GM21360 (cell line): ENCODE data around the gene INKA2.
"Not testable (repeated sequence)": the region's sequence is repeated elsewhere in the genome, so short reads cannot be mapped to it uniquely, and the experiment has no call there.

Experiments used
- ATAC-seq: cut with Tn5 transposase; IDR thresholded peaks from one replicate; pipeline ENCODE4 v1.9.1; 2021; ENCODE audit warnings: mild to moderate bottlenecking, moderate library complexity; ENCODE audit not compliant: unreplicated experiment

Gene INKA2

DNA sequence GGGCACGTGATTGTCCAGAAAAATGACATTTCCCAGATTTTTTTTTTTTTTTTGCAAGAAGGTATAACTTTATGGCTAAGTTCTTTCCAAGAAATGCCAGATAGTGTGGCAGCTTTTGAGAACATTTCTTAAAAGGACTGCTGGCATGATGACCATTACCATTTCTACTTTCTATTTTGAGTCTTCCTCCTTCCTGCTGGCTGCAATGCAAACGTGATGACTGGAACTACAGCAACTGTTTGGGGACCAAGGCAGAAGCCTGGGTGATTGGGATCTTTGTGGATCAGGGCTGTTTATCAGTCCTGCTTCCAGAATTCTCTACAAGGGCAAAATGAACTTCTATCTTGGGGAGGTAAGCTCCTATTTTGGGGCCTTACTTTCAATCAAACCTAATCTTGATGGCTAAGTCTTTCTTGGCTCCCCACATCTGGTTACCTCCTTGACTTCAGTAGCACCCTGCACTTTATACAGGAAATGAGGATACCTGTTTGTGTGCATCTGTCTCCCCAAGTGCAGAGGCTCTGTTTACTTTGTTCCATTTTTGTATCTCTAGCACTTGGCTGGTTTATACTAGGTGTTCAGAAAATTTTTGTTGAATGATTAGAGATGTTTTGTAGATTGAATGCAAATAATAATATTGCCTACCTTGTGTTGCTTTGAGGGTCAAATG lies 12.8 kb upstream of the INKA2 start:
- no peak for ATAC-seq

DNA sequence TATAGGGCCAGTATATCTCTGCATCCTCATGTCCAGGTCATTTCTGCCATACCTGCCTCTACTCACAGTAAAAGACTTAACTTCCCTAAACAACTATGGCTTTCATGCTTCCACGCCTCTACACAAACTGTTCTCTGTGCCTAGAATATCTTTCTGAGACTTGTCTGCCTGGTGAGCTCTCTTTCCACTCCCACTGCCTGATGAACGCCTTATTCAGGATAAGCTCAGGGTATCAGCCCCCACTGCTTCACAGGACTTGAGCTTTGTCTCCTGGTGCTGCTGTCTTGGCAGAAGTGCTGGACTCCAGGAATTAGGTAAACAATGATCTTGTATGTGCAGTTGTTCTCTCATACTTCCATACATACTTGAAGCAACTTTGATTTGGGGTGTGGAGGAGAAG lies 11.7 kb upstream of the INKA2 start:
- no peak for ATAC-seq

DNA sequence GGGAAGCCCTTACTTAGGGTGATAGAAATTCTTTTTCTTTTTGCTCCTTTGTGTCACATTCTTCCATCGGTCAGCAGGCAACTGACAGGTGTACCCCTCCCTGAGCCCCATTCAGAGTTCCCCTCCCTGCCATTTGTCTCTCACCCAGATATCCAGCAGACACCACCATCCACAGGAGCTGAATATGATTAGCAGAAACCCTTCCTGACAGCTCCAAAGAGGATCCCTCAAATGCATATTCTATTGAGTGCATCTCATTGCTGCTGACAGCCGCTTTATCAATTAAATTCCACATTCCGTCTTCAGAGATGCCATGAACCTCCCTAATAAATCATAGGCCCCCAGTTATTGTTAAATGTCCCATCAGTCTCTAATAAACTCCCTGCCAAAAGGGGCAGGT lies 10.4 kb upstream of the INKA2 start:
- no peak for ATAC-seq

DNA sequence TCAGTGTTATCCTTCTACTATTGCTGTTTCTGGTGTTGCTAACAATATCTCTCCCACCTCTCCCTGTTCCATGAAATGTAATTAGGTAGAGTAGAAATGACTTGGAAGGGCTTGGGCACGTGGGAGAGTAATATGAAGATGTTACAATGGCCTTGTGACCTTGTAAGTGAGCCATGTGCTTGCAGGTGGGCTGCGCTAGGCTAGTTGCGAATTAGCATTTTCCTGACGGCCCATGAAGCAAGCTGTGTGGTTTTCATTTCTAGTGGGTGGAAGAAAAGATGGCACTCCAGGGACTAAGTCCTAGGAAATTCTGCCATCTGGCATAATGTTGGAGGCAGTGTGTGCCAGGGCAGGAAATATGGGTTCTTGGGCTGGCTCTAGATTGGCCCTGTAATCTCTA lies 8.8 kb upstream of the INKA2 start:
- ATAC-seq, result no peak

DNA sequence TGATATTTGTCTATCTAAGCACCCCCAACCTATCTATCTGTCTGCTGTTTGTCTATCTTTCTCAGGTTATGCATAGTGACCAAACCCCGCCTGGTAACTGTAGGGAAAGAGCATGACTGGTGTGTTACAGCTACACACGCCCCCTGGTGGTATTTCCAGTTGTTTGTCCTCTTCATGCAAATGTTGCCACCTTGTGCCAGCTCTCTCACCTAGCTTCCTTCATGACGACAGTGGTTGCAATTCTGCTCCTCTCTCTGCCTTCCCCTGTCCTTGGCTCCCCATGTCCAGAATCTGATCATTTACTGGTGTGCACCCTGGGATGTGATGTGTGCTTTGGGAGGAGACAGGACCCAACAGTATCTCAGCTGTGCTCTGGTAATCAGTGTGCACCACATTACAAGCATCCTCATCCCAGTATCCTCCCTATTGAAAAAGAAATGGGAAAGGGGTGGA lies 8.1 kb upstream of the INKA2 start:
- no peak for ATAC-seq

DNA sequence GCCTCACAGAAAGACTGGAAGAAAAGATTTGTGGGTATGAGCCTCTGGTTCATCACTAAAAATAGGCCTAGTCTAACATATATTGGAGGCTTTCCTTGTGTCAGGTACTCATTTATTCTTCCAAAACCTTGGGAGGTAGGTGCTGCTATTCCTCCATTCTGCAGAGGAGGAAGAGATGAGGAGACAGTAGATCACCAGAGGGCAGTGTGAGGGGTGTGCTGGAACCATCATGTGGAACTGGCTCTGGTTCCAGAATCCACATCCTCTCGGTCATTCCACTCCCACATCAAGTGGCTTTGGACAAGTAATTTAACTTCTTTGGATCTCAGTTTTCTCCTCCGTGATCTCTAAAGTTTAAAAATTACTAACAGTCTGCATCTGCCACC lies 7.4 kb upstream of the INKA2 start:
- ATAC-seq, result no peak

DNA sequence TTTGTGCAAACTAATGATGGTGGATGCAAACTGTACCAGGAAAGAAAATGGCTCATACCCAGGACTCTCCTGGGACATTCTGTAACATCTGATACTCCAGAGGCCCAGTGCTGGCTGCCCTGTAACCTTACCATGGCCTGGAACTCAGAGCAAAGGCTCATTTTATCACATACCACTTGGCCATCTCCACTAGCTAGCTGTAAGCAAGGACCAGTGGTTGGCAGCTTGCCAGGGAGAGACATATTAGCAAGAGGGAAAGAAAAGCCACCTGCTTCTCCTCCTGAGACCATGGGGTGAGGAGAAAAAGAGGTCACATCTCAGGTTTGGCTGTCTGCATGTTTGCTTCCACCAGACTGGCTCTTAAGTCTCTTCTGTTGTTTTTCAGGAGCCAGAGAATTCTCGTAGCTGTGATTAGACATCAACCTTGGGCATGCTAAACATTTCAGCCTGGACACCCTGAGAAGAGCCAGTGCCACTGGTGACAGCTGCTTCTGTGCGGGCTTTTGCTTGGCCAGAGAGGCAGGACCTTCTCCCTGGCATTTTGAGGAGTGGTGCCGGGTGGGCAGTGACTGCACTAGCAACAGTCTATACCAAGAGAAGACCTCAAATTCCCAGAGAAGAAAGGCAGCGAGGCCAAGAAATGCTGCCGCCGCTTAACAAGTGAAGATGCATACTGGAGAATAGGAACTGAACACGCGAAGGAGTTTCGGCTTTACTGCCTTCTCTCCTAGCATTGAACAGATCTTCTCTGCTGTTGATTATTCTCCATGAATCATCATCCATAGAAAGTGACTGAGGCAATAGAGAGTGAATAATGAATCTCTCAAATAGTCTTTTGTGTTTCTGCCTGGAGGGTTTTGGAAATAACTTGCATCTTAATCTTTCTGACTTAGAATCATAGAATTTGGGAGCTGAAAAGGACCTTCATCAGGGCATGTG lies 6.7 kb upstream of the INKA2 start:
- no peak for ATAC-seq

DNA sequence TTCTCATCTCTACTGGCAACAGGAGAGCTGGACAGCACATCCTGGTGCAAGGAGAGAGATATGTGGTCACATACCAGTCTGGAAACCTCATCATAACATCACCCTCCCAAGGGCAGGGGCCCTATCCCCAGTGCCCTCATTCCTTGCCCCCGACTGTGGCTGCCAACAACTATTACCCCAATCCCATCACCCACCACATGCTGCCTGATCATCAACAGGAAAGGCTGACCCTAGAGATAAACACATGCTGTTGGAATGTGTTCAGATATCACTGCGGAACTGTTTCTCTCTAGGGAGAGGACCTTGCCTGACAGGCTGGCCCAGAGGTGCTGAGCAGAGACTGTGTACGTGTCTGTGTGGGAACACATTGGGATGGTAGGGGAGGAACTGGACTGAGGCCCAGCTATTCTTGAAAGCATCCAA lies 4.5 kb upstream of the INKA2 start:
- no peak for ATAC-seq

DNA sequence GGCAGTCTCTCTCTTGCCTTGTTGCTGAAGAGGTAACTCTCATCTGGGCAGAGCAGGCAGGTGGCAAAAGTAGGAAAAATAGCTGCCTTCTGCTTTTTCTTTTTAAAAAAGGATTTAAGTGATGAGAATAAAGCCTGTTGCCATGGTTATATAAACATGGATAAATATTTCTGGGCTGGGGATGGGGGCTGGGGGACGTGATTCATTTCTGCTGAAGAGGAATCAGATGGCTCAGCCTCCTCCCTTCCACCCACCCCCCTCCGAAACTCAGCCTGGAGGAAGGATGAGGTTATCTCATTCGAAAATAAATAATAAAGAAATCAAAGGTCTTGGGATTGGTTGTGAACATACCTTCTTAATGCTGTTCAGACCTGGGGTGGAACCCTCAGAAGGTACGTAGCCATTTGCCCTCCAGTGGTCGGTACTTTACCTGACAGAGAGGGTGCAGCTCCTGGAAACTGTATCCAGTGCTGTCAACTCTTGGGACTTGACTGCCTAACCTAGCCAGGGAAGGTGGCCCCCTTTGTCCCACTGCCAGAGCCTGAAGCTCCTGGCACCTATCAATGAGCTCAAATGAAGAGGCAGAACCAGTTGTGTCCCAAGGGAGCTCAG lies 3.8 kb upstream of the INKA2 start:
- ATAC-seq, result no peak

DNA sequence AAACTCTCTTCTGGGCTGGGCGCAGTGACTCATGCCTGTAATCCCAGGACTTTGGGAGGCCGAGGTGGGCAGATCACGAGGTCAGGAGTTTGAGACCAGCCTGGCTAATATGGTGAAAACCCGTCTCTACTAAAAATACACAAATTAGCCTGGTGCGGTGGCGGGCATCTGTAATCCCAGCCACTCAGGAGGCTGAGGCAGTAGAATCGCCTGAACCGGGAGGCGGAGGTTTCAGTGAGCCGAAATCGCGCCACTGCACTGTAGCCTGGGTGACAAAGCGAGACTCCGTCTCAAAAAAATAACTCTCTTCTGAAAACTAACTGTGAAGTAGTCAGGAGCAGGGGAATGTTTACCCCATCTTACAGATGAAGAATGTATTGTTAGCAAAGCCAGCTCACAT lies 3.1 kb upstream of the INKA2 start:
- ATAC-seq, result not testable (repeated sequence)

DNA sequence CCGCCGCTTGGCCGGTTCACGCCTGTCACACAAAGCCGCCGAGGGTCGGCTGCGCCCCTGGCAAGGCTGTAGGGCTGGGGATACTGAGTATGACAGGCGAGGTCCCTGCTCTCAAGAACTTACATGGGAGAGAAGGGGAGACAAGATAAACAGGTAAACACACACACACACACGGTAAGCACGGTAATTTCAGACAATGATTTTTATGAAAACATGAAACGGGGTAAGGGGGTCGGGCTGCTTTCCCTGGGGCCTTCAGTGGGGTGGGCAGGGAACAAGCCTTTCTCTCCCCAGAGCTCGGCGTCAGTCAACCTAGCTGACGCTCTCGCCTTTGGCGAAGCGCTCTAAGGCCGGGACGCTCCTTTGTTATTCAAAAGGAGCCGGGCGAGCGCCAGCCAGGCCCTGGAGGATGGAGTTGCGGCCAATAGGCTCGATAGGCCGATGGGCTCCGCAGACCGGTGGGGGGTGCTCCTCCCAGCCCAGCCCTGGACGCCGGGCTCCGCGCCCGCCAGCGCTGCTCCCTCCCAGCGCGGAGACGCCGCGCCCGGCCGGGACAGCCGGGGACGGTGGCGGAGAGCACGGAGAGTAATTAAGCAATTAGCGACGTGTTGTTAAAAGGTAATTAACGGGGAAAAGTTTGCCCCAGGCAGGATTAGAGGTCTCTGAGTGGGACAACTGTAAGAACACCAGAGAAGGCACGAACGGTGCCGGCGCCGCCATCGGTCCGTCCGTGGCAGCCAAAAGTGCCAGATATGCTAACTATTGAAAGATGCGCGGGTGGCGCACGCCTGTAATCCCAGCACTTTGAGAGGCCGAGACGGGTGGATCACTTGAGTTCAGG lies 950 bp upstream of the INKA2 start:
- no peak for ATAC-seq

DNA sequence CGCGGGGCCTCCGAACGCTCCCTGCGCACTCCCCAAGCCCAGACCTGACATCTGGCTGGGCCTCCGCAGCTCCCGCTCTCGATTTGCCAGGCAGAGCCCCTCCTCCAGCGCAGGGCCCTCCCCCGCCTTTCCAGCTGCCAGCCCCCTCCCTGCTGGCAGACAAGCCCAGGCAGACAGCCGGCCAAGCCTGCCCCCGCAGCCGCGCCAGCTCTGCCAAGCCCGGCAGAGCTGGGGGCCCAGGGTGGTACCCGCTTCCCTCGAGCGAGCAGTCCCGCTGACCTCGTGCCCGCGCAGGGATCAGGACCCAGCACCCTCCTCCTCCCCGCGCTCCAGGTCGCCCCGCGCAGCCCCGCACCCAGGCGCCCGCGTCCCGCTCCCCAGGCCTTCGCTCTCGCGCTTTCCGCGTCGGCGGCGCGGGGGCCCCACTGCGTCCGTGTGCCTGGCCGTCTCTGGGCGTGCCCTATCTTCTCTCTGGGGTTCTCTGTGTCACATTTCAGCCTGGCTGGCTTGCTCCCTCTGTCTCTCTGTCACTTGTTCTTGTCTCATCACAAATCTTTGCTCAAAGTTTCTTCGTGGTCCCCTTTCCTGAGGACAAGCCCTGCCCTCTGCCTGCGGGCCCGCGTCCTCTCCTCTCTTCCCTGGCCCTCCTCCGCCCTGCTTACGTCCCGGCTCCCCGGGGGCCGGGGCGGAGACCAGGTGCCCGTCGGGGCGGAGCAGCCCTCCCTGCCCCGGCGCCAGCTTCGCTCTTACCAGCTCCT lies 580 bp downstream of the INKA2 start:
- peak; percentile 35 for ATAC-seq

DNA sequence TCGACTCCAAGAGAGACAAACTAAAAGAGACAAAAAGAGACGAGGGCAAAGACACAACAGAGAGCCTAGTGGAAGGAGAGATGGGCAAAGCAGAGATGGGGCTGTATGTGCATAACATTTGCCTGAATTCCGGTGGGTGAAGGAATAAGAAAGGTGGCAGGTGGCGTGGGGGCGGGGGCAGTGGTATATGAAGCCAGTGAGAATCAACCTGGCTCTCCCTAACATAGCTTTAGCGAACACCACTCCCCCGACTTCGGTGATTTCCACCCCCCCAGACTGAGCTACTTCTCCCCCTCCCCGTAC lies 1.1 kb downstream of the INKA2 start:
- no peak for ATAC-seq

DNA sequence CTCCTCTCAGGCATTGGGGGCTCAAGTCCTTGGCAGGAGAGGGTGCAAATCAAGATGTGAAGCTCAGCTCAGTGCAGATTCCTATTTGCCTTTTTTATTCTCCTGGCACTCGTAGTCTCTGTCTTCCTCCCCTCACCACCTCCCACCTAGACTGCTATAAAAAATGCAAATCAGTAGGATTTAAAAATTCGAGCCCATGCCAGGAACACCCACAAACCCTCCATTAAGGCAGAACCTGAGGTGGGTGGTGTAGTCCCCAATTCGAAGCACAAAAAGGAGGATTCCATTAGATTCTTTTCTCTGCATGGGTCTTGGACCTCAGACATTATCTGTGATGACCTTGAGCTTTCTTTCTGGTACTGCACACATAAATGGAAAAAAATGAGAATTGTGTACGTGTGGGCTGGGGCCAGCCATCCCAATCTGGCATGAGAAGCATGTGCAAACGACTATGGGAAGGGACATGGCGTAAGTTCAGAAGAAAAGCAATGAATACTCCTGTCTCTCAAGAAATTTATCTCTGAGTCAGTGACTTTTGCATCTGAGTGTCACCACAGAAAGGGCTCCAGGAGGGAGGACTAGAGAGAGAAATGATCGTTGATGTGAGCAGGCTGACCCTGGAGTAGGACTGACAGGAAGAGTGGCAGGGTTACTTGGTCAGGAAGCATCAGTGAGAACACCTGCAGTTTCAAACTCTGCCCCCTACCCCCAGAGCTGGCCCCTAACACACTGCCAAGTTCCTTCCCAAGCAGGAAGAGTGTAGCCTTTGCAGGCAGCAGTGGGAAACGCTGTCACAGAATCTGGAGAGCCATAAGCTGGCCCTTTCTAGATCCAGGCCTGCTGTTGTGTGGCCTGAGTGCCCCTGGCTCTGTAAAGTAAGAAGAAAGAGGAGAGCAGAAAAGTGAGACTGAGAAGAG lies 1.7 kb downstream of the INKA2 start:
- ATAC-seq, result no peak

DNA sequence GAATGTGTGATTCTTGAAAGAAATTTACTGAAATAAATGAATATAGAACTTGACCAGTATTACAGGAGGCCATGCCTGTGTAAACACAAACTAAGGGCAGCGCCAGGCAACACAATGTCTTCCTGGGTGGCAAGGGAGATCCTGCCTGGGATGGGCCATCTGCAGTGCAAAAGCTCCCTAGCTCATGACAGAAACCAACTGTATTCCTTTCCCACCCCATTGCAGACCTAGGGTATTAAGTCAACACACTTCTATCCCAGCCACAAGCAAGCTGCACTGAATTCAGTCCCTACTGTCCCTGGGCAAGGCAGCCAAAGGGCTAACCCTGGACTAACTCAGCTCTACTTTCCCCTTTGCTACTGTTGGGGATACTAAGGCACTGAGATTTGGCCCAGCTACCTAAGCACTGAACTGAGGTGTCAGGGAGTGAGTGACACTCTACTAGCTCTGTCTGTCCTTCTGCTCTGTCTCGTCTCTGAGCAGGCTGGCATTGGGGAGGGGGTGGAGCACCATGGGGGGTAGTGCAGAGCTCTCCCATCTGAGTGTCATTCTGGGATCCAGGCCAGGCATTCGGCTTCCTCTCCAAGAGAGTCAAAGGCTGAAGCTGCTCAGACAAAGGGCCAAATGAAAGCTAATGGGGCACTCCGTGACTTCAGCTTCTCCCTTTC lies 2.5 kb downstream of the INKA2 start:
- no peak for ATAC-seq

DNA sequence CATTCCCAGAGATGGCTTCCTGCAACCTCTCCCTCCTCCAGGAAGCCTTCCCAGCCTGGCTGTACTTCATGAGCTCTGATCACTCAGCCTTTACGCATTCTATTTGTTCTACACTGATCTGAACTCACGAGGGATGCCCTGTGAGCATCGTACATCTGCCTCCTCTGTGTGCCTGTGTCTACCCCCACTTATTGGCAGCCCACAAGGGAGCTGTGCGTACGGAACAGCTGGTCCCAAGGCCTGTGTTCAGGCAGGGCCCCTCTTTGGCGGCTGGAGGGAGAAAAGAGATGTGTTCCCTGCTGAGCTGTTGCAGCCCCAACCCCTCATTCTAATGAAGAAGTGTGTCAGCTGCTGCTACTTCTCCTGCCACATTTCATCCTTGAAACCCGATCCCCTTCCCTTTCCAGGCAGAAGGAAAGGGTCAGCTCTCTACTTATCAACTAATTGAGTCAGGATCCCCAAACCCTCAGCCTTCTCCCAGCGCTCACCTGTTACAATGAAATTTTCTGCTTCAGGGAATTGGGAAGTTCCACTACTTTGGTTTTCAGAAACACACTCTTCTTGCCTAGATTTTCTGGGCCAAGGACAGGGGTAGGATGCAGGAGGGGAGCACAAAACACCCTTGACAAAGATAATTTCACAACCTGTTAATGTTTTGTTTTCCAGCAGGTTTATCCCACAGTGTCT lies 3.2 kb downstream of the INKA2 start:
- no peak for ATAC-seq

DNA sequence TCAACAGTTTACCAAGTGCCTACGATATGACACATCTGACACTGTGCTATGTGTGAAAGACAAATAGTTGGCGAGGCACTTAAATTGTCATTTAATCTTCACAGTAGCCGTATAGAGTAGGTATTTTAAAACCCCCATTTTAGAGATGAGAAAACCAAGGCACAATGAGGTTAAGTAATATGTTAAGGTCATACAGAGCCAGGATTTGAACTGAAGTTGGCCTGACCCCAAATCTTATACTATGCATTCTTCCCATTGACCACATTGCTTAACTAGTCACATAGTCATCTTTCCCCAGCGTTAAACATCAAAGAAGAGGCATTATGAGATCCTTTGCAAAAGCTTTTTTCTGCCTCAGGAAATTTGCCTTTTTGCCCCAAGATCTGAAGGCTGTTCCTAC lies 3.9 kb downstream of the INKA2 start:
- no peak for ATAC-seq

DNA sequence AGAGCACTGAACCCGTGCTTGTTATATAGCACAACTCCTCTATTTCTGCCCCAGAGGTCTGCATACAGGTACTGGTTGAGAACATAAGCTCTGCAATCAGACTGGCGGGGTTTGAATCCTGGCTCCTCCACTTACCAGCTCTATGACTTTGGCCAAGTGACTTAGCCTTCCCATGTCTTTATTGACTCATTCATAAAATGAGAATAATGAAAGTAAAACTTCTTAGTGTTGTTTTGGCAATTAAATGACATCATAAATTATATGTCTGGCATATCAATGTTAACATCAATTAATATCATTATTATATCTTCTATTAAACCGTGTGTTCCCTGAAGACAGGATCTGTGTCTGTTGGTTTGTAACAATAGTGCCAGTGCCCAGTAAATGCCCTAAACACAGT lies 4.3 kb downstream of the INKA2 start:
- ATAC-seq, result no peak
